GM06990 (cell line): ENCODE results near the gene TLCD5.
A peak's percentile ranks its signal among the peaks of the same experiment; 100 is the strongest.

Experiments used
- DNase-seq: peaks from one replicate; pipeline ENCODE4 v3.0.0-alpha.2; 2011; ENCODE audit not compliant: insufficient read length; ENCODE audit errors: extremely low read depth
- H3K27me3 ChIP-seq: replicated peaks from 2 replicates; pipeline ENCODE4 v1.6.0; 2011; ENCODE audit warnings: low read length; ENCODE audit not compliant: control insufficient read depth, insufficient read depth
- H3K36me3 ChIP-seq: 2 replicates; pipeline ENCODE4 v1.5.1; 2011; ENCODE audit warnings: low read length; ENCODE audit not compliant: control insufficient read depth, insufficient read depth
- H3K4me3 ChIP-seq: replicated peaks from 2 replicates; pipeline ENCODE4 v1.5.1; 2011; ENCODE audit warnings: low read depth, mild to moderate bottlenecking, control low read depth, low read length
- TF ChIP-seq, protein P1 (sequence below): IDR thresholded peaks from 2 replicates; pipeline ENCODE4 v1.5.1; 2011; ENCODE audit warnings: low read length, control low read depth, mild to moderate bottlenecking, inconsistent platforms; ENCODE audit not compliant: insufficient read depth, poor library complexity, severe bottlenecking

The TLCD5 gene

DNA sequence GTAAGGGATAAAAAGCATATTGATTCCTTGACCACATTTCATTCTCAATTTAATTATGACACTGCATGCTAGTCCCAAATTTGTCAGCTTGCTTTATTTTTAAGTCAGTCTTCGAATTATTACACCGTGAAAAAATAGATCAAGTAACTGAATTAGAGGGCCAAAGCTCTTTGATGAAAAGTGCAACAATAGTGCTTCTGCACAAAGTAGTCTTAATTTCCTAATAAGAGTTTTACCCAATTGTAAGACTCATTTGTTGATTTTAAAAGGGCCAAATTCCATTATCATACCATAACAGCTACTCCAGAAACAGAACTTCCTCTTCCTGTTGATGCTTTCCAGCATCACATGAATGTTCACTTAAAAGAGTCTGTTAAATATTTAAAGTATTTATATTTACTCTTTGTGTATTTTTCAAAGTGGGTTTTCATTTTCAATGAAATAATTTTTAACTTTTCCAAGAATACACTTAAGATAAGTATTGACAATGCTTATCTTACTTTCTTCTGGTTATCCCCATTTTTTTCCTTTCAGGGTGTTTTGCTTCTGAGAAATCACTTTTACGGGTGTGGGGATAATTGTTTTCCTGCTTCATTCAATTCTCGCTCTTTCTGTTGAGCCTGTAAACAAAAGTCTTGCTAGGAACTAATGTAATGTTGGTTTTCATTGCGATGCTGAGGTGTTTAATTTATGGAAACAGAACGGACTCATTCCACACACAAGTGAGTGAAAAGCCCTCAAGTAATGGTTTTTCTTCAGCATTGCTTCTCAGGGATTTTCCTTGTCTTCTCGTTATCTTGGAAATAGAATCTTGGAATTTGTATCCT is 13.2 kb downstream of the TLCD5 start:
- H3K27me3 ChIP-seq: no peaks in the 10 kb centered on the region
- no peaks in the 10 kb centered on the region for H3K36me3 ChIP-seq
- TF ChIP-seq, protein P1, sequence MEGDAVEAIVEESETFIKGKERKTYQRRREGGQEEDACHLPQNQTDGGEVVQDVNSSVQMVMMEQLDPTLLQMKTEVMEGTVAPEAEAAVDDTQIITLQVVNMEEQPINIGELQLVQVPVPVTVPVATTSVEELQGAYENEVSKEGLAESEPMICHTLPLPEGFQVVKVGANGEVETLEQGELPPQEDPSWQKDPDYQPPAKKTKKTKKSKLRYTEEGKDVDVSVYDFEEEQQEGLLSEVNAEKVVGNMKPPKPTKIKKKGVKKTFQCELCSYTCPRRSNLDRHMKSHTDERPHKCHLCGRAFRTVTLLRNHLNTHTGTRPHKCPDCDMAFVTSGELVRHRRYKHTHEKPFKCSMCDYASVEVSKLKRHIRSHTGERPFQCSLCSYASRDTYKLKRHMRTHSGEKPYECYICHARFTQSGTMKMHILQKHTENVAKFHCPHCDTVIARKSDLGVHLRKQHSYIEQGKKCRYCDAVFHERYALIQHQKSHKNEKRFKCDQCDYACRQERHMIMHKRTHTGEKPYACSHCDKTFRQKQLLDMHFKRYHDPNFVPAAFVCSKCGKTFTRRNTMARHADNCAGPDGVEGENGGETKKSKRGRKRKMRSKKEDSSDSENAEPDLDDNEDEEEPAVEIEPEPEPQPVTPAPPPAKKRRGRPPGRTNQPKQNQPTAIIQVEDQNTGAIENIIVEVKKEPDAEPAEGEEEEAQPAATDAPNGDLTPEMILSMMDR: no peak
- H3K4me3 ChIP-seq: peak overlapping the region; percentile 91
- DNase-seq: no peak

DNA sequence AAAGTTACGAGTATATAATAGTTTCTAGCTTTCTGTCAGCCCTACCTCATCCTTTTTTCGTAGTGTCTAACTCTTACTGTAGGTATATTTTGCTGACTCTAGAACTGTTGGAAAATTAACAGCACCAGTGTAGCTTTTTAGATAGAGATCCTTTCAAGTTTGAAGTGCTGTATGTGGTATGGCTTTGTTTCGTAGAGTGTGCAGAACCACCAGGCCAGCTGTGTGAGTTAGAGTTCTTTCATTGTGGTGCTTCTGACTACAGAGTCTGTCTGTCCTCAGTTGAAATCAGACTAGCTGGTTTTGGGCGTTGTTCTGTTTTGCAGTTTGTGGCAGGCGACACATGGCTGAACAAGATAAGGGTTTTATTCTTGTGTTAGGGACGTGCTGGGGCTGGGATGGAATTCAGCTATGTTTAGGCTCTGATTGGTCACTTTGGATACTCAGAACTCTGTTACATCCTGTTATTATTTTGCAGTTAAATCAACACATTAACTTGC is 14.3 kb downstream of the TLCD5 start:
- H3K4me3 ChIP-seq: peak overlapping the region; percentile 22
- DNase-seq: no peak
- TF ChIP-seq, protein P1: no peak

DNA sequence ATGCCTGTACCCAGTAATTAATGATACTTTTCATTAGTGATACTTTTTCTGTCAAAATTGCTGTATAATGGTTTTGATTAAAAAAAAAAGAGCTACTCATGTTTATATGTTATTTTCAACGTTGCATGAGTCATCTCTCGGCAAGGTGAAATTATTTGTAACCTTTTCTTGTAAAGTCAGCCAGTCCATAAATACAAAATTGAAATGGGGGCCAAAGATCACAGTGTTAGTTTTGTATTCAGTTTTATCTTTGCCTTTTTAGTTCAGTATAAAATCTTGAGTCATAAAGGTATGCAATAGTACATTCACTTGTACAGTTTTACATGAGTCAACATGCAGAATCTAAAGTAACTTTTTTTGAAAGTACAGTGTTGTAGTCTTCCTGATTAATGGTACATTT is 15.4 kb downstream of the TLCD5 start:
- no peak overlapping the region for H3K4me3 ChIP-seq
- TF ChIP-seq, protein P1: no peak

More for the DNA sequence above, 14.3 kb downstream of the TLCD5 start:
- Histone ChIP-seq H3K36me3 (no peaks in the 10 kb centered on the region), H3K27me3 (no peaks in the 10 kb centered on the region)

DNA sequence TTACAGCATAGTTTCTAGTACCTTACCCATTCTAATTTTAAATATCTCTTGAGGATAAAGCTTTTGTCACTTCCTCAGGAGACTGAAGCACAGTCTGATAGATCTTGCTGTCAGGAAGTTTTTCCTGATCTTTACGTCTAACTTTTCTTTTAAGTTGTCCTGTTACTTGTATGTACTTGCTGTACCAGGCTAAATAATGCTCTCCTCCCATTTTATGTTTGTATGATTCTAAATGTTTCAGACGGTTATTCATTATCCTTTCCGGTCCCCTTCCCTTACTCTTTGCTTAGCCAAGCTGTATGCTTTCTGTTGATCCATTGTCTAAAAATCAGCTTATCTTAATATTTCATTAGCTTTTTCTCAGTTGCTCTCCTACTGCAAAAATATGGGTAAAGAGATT is 17.1 kb downstream of the TLCD5 start:
- TF ChIP-seq, protein P1: no peak
- DNase-seq: no peak
- no peaks in the 10 kb centered on the region for H3K36me3 ChIP-seq
- H3K27me3 ChIP-seq: no peaks in the 10 kb centered on the region
- H3K4me3 ChIP-seq: no peak overlapping the region

More for the DNA sequence above, 15.4 kb downstream of the TLCD5 start:
- DNase-seq: no peak
- Histone ChIP-seq H3K36me3 (no peaks in the 10 kb centered on the region), H3K27me3 (no peaks in the 10 kb centered on the region)

DNA sequence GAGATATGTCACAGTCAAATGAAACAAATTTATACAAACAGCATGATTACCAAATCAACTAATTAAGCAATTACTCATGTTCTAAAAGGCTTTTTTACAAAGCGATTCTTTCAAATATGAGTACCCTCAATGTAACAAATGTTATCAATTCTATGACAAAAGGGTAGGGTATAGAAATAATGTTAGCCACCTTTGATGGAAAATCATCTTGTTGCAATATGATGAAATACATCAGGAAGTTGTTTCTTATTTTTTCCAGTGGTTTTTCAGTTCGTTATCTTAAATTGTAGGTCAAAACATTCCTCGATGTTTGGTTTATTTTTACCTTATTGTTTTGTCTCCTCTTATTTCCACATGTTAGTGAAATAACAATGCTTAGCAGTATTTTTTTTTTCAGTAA is 17.6 kb downstream of the TLCD5 start:
- DNase-seq: no peak
- TF ChIP-seq, protein P1: no peak
- H3K27me3 ChIP-seq: no peaks in the 10 kb centered on the region
- no peak overlapping the region for H3K4me3 ChIP-seq
- H3K36me3 ChIP-seq: no peaks in the 10 kb centered on the region

DNA sequence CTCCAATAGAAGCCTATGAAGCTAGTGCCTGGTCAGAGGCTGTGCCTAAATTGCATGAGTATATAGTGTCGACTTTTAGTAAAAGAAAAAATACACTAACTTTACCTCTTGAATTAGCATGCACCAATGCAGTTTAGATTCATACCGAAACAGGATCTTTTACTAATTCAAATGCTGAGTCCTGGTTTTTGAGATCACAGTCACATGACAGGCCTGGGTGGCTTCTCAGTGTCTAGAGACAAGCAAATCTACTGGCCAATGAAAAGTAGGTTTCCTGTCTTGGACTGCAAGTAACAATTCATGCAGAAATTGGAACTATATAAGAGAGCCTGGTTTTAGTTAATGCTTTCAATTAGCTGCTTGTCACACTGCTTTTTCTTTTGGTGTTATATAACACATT is 18.3 kb downstream of the TLCD5 start:
- H3K4me3 ChIP-seq: no peak overlapping the region
- H3K36me3 ChIP-seq: no peaks in the 10 kb centered on the region
- TF ChIP-seq, protein P1: no peak
- DNase-seq: peak; percentile 62
- no peaks in the 10 kb centered on the region for H3K27me3 ChIP-seq
